ENCODE measurements around the gene SOX8.

Gene SOX8

GRCh38 chr16:974001-974601 lies 7.5 kb upstream of the SOX8 start:
- no peak for FAIRE-seq

GRCh38 chr16:974611-975261 lies 6.8 kb upstream of the SOX8 start:
- no peak for FAIRE-seq

GRCh38 chr16:975291-975690 lies 6.3 kb upstream of the SOX8 start:
- no peak for FAIRE-seq

- no peak for FAIRE-seq
Measured at GRCh38 chr16:976389-976931, 5.1 kb upstream of the SOX8 start.

- FAIRE-seq, result no peak
Measured at GRCh38 chr16:977081-977701, 4.4 kb upstream of the SOX8 start.

GRCh38 chr16:977896-978295 lies 3.7 kb upstream of the SOX8 start:
- FAIRE-seq, result no peak

GRCh38 chr16:978403-978802 lies 3.2 kb upstream of the SOX8 start:
- FAIRE-seq, result no peak

- FAIRE-seq, result no peak
Measured at GRCh38 chr16:979147-979546, 2.4 kb upstream of the SOX8 start.

- FAIRE-seq, result no peak
Measured at GRCh38 chr16:979859-980594, 1.5 kb upstream of the SOX8 start.

- FAIRE-seq, result no peak
Measured at GRCh38 chr16:980595-980854, 1.0 kb upstream of the SOX8 start.

GRCh38 chr16:982145-983043 lies 824 bp downstream of the SOX8 start:
- FAIRE-seq, result no peak

- no peak for FAIRE-seq
Measured at GRCh38 chr16:983044-984030, 1.8 kb downstream of the SOX8 start.

- no peak for FAIRE-seq
Measured at GRCh38 chr16:984121-984694, 2.6 kb downstream of the SOX8 start.

GRCh38 chr16:984736-985636 lies 3.4 kb downstream of the SOX8 start:
- no peak for FAIRE-seq

- no peak for FAIRE-seq
Measured at GRCh38 chr16:985646-986400, 4.3 kb downstream of the SOX8 start.

GRCh38 chr16:986411-986810 lies 4.8 kb downstream of the SOX8 start:
- no peak for FAIRE-seq

GRCh38 chr16:986925-987582 lies 5.5 kb downstream of the SOX8 start:
- FAIRE-seq, result no peak

GRCh38 chr16:987906-988305 lies 6.3 kb downstream of the SOX8 start:
- FAIRE-seq, result no peak
